T-cell (primary cell): ENCODE data around the gene HDAC9. TPM values are rescaled to one million over a fixed set of nuclear protein-coding genes. Genes with fewer than 3 reads are reported as not detected.

ENCODE experiments used
- ATAC-seq, 4 experiments: fragments of 200-7000 bp in 3 of 4; fragments of 150-1000 bp in 1 of 4; cut with Tn5 transposase; replicated peaks in 1 of 4; 1 replicate in 3 of 4; 2 replicates in 1 of 4; pipeline ENCODE4 v1.10.0; 2021; ENCODE audit warnings: moderate library complexity in 3 of 4, mild to moderate bottlenecking in 2 of 4, moderate number of reproducible peaks in 1 of 4
- CTCF ChIA-PET, 2 donors: fragments of 300-600 bp; sonication (Branson Sonifier 250); formaldehyde crosslinking; loops; one replicate each; lab custom pipeline; 2022; ENCODE audit warnings: antibody characterized with exemption in 2 of 2; lab: Charles Lee
- POLR2A ChIA-PET, 2 donors: fragments of 300-600 bp; sonication (Branson Sonifier 250); formaldehyde crosslinking; loops; one replicate each; lab custom pipeline; 2022; ENCODE audit warnings: antibody characterized with exemption in 2 of 2; lab: Charles Lee
- DNase-seq, 35 experiments: peaks; one replicate each; pipeline versions ENCODE4 v3.0.0 to v3.0.0-alpha.2; 2013 to 2023
- H3K27ac ChIP-seq: one replicate; pipeline ENCODE4 v1.5.1; 2013; ENCODE audit warnings: low read length
- H3K27me3 ChIP-seq, 2 experiments: replicated peaks in 1 of 2; 1 replicate in 1 of 2; 2 replicates in 1 of 2; pipeline versions ENCODE4 v1.6.1 to v1.7.0; 2013; ENCODE audit warnings: low read length in 1 of 2, mixed read lengths in 1 of 2; ENCODE audit not compliant: control insufficient read depth in 2 of 2, insufficient read depth in 2 of 2; ENCODE audit errors: extremely low read depth in 1 of 2
- H3K36me3 ChIP-seq, 2 donors: 1 replicate in 1 of 2; 2 replicates in 1 of 2; pipeline versions ENCODE4 v1.6.1 to v1.7.0; 2013; ENCODE audit warnings: low read length in 1 of 2; ENCODE audit not compliant: control insufficient read depth in 2 of 2, insufficient read depth in 1 of 2; ENCODE audit errors: extremely low read depth in 1 of 2
- H3K4me1 ChIP-seq, 2 experiments: 1 replicate in 1 of 2; 2 replicates in 1 of 2; pipeline versions ENCODE4 v1.6.1 to v1.7.0; 2013; ENCODE audit warnings: low read length in 2 of 2, mixed read lengths in 1 of 2; ENCODE audit not compliant: insufficient read depth in 2 of 2, control insufficient read depth in 1 of 2; ENCODE audit errors: extremely low read depth in 1 of 2
- H3K4me3 ChIP-seq, 2 donors: 1 replicate in 1 of 2; 2 replicates in 1 of 2; pipeline versions ENCODE4 v1.5.1 to v1.7.0; 2013; ENCODE audit warnings: mild to moderate bottlenecking in 2 of 2, low read length in 1 of 2, moderate library complexity in 1 of 2; ENCODE audit not compliant: control insufficient read depth in 1 of 2; ENCODE audit errors: extremely low read depth in 1 of 2
- H3K9me3 ChIP-seq: 2 replicates; pipeline ENCODE4 v1.7.0; 2013
- H3K27ac Mint-ChIP-seq, 2 donors: one replicate each; pipeline ENCODE4 v1.8.0; 2020 to 2021; ENCODE audit warnings: mild to moderate bottlenecking in 2 of 2, mixed read lengths in 2 of 2
- H3K27me3 Mint-ChIP-seq, 2 donors: one replicate each; pipeline ENCODE4 v1.8.0; 2021 to 2022; ENCODE audit warnings: mixed read lengths in 2 of 2
- H3K36me3 Mint-ChIP-seq: one replicate; pipeline ENCODE4 v1.8.0; 2021; ENCODE audit warnings: mixed read lengths
- H3K4me1 Mint-ChIP-seq, 3 donors: one replicate each; pipeline ENCODE4 v1.8.0; 2020 to 2022; ENCODE audit warnings: mixed read lengths in 3 of 3, mild to moderate bottlenecking in 1 of 3
- H3K4me3 Mint-ChIP-seq, 3 donors: one replicate each; pipeline ENCODE4 v1.8.0; 2020 to 2022; ENCODE audit warnings: mild to moderate bottlenecking in 3 of 3, mixed read lengths in 3 of 3, moderate library complexity in 3 of 3
- H3K9me3 Mint-ChIP-seq, 3 donors: one replicate each; pipeline ENCODE4 v1.8.0; 2020 to 2022; ENCODE audit warnings: mixed read lengths in 3 of 3
- WGBS: methylation state at CpG from one replicate; pipeline ENCODE4 v1.1.5; 2013; ENCODE audit warnings: missing lambda C conversion rate; ENCODE audit not compliant: insufficient coverage; 5-methylcytosine and 5-hydroxymethylcytosine counted together
- total RNA-seq, 35 experiments: library from RNA in 6 of 35; stranded (reverse) in 6 of 35; fragments of 120-200 nt in 1 of 35; gene quantifications; one replicate each; pipeline versions ENCODE4 v1.2.1 to v1.2.4 and lab custom pipeline; 2013 to 2026

Gene HDAC9
- total RNA-seq, 5 donors from 2014 or later (not counting 1 experiment from before 2014, with no cell fraction given): 2.8 to 6.7 (median 4.7) TPM

- CTCF ChIA-PET: no interaction called here
- Mint-ChIP-seq H3K9me3 (peaks cover 3 to 9% (median 5%) of the 10 kb centered on the region in 3 donors), H3K4me3 (no peak overlapping the region), H3K36me3 (no peaks in the 10 kb centered on the region), H3K27ac (no peak overlapping the region), H3K4me1 (no peaks in the 10 kb centered on the region), H3K27me3 (no peaks in the 10 kb centered on the region)
- Histone ChIP-seq H3K36me3 (no peaks in the 10 kb centered on the region), H3K4me3 (no peak overlapping the region), H3K27ac (no peak overlapping the region), H3K9me3 (no peaks in the 10 kb centered on the region), H3K27me3 (no peaks in the 10 kb centered on the region), H3K4me1 (no peaks in the 10 kb centered on the region)
- 83% methylated on average over 1 of the region's 1 CpG for WGBS
- POLR2A ChIA-PET: no interaction called here
- ATAC-seq (no peak), DNase-seq (no peak)
Measured at GRCh38 chr7:18799899-18800298, 304.4 kb downstream of the HDAC9 start.

GRCh38 chr7:18803923-18804322 lies 308.4 kb downstream of the HDAC9 start:
- ATAC-seq: no peak
- WGBS: no CpG with 5 or more reads among the region's 1 CpG
- POLR2A ChIA-PET: no interaction called here

GRCh38 chr7:18806177-18806576 lies 310.6 kb downstream of the HDAC9 start:
- CTCF ChIA-PET: no interaction called here
- POLR2A ChIA-PET: no interaction called here

More at GRCh38 chr7:18803923-18804322, 308.4 kb downstream of the HDAC9 start:
- H3K4me3 Mint-ChIP-seq: no peak overlapping the region
- no peaks in the 10 kb centered on the region for H3K36me3 Mint-ChIP-seq
- DNase-seq: no peak
- H3K27ac Mint-ChIP-seq: no peak overlapping the region
- no peak overlapping the region for H3K27ac ChIP-seq
- H3K4me3 ChIP-seq: no peak overlapping the region
- no peaks in the 10 kb centered on the region for H3K4me1 Mint-ChIP-seq
- peaks cover 0 to 4% (median 3%) of the 10 kb centered on the region in 3 donors for H3K9me3 Mint-ChIP-seq
- no peaks in the 10 kb centered on the region for H3K4me1 ChIP-seq
- H3K27me3 Mint-ChIP-seq: no peaks in the 10 kb centered on the region
- H3K27me3 ChIP-seq: no peaks in the 10 kb centered on the region
- no peaks in the 10 kb centered on the region for H3K36me3 ChIP-seq
- H3K9me3 ChIP-seq: no peaks in the 10 kb centered on the region
- CTCF ChIA-PET: no interaction called here

DNA sequence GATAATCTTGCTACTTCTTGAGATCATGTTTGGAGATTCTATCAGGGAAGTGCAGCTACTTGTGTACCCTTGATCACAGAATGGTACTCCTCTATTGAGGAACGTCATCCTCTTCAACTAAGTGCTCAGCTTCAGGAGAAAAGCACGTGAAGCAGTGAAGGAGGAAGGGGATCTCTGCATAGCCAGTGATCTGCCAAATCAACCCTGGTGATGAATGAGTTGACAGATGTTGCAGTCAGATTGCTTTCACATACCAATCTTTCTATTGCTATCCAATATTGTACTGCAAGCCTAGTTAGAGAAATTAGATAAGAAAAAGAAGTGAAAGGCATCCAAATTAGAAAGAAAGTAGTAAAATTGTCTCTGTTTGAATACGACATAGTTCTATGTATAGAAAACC lies 312.5 kb downstream of the HDAC9 start:
- Mint-ChIP-seq H3K36me3 (no peaks in the 10 kb centered on the region), H3K4me3 (no peak overlapping the region), H3K4me1 (no peaks in the 10 kb centered on the region), H3K27ac (no peak overlapping the region), H3K27me3 (no peaks in the 10 kb centered on the region), H3K9me3 (peaks cover 10 to 13% (median 11%) of the 10 kb centered on the region in 3 donors)
- no peaks in the 10 kb centered on the region for H3K36me3 ChIP-seq
- H3K9me3 ChIP-seq: no peaks in the 10 kb centered on the region
- POLR2A ChIA-PET: no interaction called here
- no peaks in the 10 kb centered on the region for H3K4me1 ChIP-seq
- no peak overlapping the region for H3K4me3 ChIP-seq
- no peak overlapping the region for H3K27ac ChIP-seq
- WGBS: no CpG with 5 or more reads among the region's 3 CpGs
- no peaks in the 10 kb centered on the region for H3K27me3 ChIP-seq
- DNase-seq (no peak), ATAC-seq (no peak)
- CTCF ChIA-PET: no interaction called here

More at GRCh38 chr7:18806177-18806576, 310.6 kb downstream of the HDAC9 start:
- Mint-ChIP-seq H3K9me3 (peaks cover 4 to 7% (median 5%) of the 10 kb centered on the region in 3 donors), H3K4me3 (no peak overlapping the region), H3K27ac (no peak overlapping the region), H3K36me3 (no peaks in the 10 kb centered on the region), H3K4me1 (no peaks in the 10 kb centered on the region), H3K27me3 (no peaks in the 10 kb centered on the region)
- Histone ChIP-seq H3K36me3 (no peaks in the 10 kb centered on the region), H3K9me3 (no peaks in the 10 kb centered on the region), H3K4me3 (no peak overlapping the region), H3K4me1 (no peaks in the 10 kb centered on the region), H3K27me3 (no peaks in the 10 kb centered on the region), H3K27ac (no peak overlapping the region)
- ATAC-seq: no peak
- whole genome bisulfite sequencing: 77% methylated on average over 1 of the region's 2 CpGs
- DNase-seq: no peak

DNA sequence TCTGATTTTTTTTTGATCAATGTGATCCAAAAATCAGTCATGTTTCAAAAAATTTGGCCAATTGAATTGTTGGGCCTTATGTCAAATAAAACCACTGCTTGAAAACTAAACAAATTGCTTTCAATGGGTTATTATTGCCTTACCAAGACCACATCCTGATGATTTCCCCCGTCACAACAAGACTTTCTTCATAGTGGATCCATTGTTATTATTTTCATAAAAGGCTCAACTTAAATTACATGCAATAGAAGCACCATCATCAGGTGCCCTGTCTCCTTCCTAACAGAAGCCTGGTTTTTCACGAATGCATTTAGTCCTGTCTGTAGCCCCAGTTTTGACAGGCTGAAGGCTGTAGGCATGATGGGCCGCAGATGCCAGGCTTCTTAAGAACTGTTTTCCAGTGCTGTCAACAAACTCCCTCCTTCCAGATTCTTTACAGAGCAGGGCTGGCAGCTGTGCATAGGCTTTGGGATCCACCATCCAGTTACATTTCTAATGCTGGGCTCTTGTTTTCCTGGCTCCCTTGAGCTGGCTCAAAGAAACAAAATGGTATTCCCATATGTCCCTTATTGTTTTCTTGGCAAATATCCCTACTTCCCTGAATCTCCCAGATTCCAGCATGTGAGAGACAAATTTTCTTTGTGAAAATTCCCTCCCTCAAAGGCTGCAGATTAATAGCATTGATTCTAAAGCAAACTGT lies 319.9 kb downstream of the HDAC9 start:
- no peak overlapping the region for H3K27ac Mint-ChIP-seq
- peaks cover 10 to 20% (median 17%) of the 10 kb centered on the region in 3 donors for H3K9me3 Mint-ChIP-seq
- Histone ChIP-seq H3K4me1 (no peaks in the 10 kb centered on the region), H3K36me3 (no peaks in the 10 kb centered on the region), H3K9me3 (no peaks in the 10 kb centered on the region), H3K27me3 (no peaks in the 10 kb centered on the region), H3K4me3 (no peak overlapping the region), H3K27ac (no peak overlapping the region)
- no peak for DNase-seq
- 92% methylated on average over 3 of the region's 3 CpGs for WGBS
- no peaks in the 10 kb centered on the region for H3K4me1 Mint-ChIP-seq
- POLR2A ChIA-PET: no interaction called here
- no peaks in the 10 kb centered on the region for H3K36me3 Mint-ChIP-seq
- CTCF ChIA-PET: no interaction called here
- ATAC-seq: no peak
- no peaks in the 10 kb centered on the region for H3K27me3 Mint-ChIP-seq
- no peak overlapping the region for H3K4me3 Mint-ChIP-seq

DNA sequence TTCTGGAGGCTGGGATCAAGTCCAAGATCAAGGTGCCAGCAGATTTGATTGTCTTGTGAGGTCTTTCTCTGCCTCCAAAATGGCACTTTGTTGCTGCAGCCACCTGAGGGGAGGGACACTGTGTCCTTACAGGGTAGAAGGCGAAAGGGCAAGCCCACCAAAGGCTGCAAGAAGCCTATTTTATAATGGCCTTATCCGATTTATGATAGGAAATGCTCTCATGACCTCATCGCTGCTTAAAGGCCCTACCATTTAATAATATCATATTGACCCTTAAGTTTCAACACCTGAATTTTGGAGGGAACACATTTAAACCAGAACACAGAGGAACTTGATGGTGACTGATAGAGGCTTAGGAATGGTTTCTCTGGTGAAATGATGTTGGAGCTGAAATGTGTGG lies 325.4 kb downstream of the HDAC9 start:
- no peak overlapping the region for H3K4me3 Mint-ChIP-seq
- H3K27ac Mint-ChIP-seq: no peak overlapping the region
- ATAC-seq (no peak), DNase-seq (no peak)
- H3K4me1 Mint-ChIP-seq: no peaks in the 10 kb centered on the region
- WGBS: 13% methylated on average over 1 of the region's 3 CpGs
- no peaks in the 10 kb centered on the region for H3K4me1 ChIP-seq
- H3K27ac ChIP-seq: no peak overlapping the region
- H3K36me3 ChIP-seq: no peaks in the 10 kb centered on the region
- H3K9me3 Mint-ChIP-seq: peaks cover 3 to 6% (median 3%) of the 10 kb centered on the region in 3 donors
- no peaks in the 10 kb centered on the region for H3K27me3 ChIP-seq
- H3K36me3 Mint-ChIP-seq: no peaks in the 10 kb centered on the region
- no peak overlapping the region for H3K4me3 ChIP-seq
- no peaks in the 10 kb centered on the region for H3K27me3 Mint-ChIP-seq
- ChIA-PET POLR2A (no interaction called here), CTCF (no interaction called here)
- H3K9me3 ChIP-seq: no peaks in the 10 kb centered on the region
